Epithelial cell of esophagus (primary cell): ENCODE measurements around the gene CDK17.

Experiments used
- DNase-seq: peaks from one replicate; pipeline ENCODE4 v3.0.0; 2010; ENCODE audit warnings: low read depth
- H3K4me3 ChIP-seq: 2 replicates; pipeline ENCODE4 v1.5.1; 2011; ENCODE audit warnings: mild to moderate bottlenecking, low read length, control low read depth
- CTCF ChIP-seq: IDR thresholded peaks from 2 replicates; pipeline ENCODE4 v1.5.1; 2011; ENCODE audit warnings: low read depth, mild to moderate bottlenecking, low read length, control low read depth, inconsistent platforms; ENCODE audit not compliant: insufficient read depth; ENCODE audit errors: missing control alignments

Gene CDK17

GRCh38 chr12:96228566-96229248, 171.5 kb downstream of the CDK17 start:
- no peak overlapping the region for H3K4me3 ChIP-seq
- DNase-seq, result no peak
- TF ChIP-seq CTCF, result no peak
